ENCODE data around the gene BUD31.

The BUD31 gene

DNA sequence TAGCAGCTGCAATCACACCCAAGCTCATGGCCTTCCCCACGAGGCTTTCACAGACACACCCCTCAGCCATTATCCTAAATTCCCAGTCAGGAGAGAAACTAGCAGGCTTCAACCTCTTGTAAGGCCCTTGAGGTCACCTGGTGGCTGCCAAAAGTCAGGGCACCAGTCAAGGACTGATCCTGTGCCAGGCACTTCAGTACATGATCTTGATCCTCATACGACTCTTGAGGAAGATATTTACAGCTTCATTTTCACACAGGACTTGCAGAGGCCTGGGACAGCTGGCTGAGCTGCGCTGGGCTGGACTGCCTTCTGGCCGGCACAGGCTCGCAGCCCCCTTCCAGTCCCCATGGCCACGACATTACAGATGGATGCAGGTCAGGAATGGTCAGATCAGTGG is 9.2 kb upstream of the BUD31 start:
- DNase-seq = no peak

DNA sequence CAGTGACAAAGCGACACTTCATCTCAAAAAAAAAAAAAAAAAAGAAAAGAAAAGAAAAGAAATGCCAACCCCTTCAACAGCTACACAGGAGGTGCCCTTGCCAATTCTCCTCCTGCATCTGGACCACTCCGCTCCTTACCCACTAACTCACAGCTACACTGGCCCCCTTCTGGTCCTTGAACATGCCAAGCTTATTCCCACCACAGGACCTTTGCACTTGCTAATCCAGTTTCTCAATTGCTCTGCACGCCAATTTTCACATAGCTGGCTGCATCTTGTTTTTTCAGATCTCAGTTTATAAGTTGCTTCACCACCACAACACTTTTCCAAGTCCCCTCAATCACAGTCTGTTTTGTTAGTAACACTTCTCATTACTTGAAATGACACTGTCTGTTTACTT is 5.9 kb upstream of the BUD31 start:
- DNase-seq = no peak

DNA sequence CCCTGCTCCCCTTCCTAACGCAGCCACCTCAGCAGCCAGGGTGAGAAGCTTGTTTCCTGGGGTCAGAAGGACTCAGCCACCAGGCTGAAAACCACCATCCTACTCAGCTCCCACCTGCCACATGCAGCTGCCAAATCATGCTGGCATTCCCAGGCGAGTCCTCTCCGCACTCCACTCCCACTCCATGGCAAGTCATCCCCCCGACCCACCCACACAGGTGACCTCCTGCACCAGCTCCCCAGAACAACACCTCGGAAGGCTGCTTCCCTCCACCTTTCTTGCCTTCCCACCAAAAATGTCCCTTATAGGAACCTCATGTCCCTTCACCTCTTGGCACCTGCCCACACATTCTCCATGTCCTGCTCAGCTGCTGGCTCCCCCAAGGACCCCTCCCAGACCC is 5.0 kb upstream of the BUD31 start:
- no peak for DNase-seq

DNA sequence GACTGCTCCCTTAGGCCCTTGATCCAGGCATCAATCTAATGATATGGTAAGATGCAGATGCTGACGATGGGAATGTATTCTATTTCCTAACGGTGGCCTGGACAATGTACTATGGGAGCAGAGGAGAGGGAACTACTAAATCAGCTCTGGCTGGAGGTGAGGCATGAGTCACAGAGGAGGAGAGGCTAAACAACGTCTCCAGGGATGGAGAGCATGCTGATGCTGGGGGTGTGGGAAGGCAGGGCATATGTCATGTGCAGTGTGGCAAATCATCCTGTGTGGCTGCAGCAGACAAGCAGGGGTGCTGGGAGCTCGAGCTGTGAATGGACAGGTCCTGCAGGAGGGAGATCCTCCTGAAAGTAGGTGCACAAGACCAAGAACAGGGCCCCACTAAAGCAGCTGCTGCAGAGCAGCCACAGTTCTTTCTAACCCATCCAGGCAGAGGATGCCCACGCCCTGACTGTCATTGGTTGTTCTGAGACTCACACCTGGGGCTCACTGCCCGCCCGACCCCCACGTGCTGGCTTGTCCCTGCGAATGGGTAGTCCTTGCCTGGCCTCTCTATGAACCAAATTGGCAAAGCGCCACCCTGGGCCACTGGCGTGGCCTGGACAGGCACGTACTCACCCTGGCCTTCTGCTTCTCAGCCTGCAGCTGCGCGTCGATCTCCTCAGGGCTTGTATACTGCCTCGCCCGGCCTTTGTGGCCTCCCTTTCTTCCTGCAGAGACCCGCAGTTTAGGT is 4.4 kb upstream of the BUD31 start:
- no peak for DNase-seq

DNA sequence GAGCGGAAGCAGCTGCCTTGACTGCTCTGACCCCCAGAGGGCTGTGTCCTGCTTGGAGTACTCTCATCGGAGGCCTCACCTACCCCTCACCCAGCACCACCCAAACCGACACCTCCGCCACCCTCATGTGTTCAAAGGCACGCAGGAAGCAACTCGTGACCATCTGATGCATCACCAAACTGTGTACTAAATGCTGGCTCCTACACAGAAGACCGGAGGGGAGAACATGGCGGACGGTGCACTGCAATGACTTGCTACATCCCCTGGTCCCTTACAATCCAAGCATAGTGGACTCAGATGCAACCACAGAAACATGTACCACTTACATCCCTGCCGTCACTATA is 3.8 kb upstream of the BUD31 start:
- no peak for DNase-seq

DNA sequence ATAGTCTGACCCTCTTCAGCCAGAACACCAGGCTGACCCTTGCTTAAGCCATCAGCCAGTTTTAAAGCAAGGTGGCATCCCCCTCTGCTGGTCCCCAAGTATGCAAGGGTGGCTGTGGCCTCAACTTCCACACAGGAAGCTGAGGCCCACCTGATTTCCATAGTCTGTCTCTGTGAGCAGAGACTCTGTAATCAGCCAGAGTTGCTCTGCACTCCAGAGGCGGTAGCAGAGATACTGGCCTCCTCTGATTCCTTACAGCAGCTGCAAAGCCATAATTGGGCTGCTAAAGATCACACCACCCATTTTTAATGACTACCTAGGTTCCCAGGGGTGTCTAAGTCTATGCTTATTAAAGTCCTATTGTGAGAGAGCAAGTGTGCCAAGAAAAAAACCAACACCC is 2.2 kb upstream of the BUD31 start:
- DNase-seq = peak in 2 of 3 experiments; percentile 23 to 52

DNA sequence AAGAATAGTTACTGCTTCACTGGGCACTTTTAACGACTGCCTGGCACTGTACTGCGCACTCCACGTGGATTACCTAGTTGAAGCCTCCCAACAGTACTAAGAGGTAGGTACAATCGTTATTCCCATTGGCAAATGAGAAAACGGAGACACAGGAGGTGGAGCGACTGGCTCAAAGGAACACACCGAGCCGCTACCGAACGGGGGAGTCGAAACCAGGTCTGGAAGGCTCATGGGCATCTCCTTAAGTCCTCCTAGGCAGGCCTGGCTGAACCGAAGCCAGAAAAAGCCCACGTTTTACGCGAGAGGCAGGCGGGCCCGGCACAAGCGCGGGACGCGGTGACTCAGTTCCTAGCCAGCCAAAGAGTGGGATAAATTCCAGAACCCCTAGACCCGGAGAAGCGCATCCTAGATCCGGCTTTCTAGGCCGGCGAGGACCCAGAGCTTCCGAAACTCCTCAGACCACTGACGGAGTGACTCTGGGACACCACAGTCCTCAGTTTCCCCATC is 844 bp upstream of the BUD31 start:
- DNase-seq = peak in 2 of 3 experiments; percentile 37 to 65

DNA sequence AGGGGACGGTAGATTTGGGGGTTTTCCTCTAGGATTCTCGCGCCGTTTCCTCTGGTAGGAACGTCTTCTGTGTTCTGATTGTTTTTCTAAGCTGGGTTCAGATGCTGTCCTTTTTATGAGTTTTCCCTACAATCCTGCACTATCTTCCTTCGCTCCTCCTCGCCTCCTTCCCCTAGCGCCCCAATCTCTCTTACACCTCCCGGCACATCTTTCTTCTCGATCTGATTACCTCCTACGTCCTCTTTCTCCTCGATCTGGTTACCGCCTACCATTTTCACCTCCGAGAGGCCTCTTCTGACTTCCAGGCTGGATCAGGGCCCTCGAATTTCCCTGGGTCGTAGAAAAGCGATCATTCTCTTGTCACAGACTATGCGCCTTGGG is 413 bp downstream of the BUD31 start:
- DNase-seq = peak in 1 of 3 experiments; percentile 43

DNA sequence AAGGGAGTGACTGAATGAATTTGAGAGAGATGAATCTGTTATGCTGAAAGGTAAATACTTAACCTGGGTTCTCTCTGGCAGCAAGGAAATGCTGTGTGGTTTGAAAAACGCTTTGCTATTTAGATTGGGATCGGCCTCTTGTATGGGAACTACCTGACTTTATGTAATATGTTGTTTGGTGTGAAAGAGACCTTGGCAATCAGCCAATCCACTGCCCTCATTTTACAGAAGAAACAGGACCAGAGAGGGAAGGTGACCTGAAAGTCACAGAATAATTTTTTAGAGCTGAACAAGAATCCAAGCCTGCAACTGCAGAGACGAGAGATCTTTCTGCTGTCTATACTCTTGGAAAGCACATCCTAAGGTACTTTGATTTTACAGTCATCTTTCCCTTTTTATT is 1.0 kb downstream of the BUD31 start:
- DNase-seq = peak in 1 of 3 experiments; percentile 35

DNA sequence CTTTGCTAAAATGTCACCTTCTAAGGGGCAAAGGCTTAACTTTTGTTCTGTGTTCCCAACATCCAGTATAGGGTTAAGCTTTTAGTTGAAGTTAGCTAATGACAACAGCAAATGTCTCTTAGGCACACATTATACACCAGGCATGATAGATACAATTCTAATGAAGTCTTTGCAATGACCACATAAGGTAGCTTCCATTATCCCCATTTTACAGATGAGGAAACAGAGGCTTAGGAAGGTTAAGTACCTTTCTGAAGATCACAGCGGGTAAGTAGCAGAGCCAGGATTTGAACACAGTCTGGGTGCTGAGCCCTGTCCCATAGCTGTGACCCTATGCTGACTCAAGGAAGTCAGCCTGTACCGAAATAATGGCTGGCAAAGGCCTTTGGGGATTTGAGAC is 1.9 kb downstream of the BUD31 start:
- no peak for DNase-seq

DNA sequence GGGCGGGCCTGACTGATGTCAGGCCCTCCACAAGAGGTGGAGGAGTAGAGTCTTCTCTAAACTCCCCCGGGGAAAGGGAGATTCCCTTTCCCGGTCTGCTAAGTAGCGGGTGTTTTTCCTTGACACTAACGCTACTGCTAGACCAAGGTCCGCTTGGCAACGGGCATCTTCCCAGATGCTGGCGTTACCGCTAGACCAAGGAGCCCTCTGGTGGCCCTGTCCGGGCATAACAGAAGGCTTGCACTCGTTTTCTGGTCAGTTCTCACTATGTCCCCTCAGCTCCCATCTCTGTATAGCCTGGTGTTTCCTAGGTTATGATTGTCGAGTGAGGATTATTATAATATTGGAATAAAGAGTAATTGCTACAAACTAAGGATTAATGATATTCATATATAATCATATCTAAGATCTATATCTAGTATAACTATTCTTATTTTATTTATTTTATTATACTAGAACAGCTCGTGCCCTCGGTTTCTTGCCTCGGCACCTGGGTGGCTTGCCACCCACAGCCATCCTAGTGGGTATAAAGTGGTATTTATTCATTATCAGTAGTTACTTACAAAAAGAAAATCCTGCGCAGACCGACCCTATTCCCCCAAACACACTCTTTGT is 6.9 kb downstream of the BUD31 start:
- DNase-seq = peak; percentile 10 to 31 (median 27)

DNA sequence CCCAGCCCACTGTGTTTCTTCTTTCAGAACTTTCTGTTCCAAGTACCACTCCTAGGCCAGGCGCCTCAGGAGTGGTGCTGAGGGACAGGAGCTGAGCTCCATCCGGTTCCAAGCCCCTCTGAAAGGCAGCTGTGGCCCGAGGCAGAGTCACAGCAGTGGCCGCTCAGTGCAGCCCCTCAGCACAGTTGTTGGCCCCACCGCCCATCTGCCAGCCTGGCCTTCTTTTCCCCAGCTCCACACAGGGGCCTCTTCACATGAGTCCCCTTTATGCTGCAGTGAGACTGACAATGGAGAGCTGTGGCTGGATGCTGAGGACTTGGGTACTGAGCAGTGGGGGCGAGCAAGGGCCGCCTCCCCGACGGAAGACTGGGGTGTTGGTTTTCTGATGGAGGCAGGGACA is 9.5 kb downstream of the BUD31 start:
- DNase-seq = no peak

DNA sequence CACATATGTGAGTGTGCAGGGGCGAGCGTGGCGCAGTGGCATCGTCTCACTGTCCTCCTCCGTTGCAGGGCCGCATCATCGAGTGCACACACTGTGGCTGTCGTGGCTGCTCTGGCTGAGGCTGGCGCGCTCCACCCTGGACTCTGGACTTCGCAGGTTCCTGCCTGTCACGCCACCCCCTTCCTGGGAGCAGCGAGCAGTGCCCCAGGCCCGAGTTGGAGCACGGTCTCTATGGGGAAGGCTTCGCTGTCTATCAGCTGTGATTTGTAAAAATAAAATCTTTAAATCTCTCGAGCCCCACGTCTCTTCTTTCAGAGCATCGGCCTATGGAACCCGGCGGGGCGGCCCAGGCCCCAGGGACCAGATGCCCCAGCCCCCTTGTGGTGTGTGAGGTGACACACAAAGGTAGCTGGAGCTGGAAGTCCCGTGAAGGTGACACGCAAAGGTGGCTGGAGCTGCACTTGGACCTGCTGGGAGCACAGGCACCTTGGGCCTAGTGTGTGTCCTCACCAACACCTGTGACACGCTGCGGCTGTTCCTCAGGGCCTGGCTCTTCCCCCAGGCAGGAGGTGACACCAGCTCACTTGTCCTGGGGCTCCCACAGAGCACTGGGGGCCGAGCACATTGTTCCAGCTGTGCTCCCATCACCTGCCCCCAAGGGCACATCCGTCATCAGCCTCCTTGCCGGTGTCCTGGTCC is 10.7 kb downstream of the BUD31 start:
- no peak for DNase-seq

DNA sequence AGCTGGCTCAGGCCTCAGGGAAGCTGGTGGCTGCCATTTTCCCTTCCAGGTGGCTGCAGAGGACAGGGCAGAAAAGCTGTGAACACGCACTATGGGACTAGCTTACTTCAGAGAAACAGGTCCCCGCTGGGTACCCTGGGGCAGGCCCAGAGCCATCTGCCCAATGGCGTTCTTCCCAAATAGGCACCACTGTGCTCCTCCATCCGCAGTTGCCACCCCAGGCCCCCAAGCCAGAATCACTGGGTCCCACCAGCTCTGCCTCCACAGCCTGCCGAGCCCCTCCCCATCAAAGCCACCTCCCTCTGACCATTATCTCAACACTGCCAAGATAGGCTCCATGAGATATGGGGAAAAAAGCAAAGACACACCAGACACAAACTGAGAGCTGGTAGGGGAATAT is 11.4 kb downstream of the BUD31 start:
- no peak for DNase-seq

DNA sequence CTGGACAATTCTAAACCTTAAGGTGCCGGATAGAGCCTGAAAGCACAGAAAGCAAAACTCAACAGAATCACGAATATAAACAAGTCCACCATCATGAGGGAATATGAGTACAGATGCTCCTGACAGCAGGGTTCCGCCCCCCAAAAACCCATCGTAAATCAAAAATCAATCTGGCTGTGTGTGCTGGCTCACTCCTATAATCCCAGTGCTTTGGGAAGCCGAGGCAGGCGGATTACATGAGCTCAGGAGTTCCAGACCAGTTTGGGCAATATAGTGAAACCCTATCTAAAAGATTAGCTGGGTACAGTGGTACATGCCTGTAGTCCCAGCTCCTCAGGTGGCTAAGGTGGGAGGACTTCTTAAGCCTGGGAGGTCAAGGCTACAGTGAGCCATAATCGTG is 12.2 kb downstream of the BUD31 start:
- DNase-seq = no peak

DNA sequence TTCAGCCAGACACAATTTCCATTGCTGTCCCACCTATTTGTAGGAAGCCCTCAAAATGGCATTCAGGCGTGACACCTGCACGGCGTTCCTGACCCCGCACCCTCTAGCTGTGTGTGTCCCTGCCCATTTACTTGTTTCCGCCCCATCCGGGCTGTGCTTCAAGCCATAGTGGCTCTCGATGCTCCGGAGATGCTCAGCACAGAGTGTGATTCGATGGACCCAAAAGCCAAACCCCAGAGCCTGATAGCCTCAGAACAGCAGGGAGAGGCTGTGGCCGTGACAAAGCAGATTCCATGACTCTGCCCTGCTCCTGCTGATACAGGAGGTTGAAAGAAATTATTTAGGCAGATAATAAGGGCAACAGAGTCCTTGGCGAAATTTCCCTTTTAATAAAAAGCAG is 13.4 kb downstream of the BUD31 start:
- DNase-seq = peak; percentile 28 to 94 (median 63)

DNA sequence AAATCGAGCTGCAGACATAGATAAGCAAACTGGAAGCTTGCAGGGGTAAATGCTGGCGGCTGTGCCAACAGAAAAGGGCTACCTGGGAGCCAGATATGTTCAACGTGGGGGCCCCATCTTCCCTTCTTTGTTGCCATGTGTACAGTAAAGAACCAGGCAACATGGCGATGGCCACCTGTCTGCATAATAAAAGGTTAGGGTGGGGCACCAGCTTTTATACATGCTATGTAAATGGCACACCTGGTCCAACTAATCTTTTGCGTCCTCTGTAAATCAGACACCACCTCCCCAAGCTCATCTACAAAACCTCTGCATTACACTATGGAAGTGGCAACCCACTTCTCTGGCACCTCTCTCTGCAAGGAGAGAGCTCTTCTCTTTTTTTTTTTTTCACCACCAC is 13.9 kb downstream of the BUD31 start:
- DNase-seq = peak; percentile 30 to 88 (median 60)

DNA sequence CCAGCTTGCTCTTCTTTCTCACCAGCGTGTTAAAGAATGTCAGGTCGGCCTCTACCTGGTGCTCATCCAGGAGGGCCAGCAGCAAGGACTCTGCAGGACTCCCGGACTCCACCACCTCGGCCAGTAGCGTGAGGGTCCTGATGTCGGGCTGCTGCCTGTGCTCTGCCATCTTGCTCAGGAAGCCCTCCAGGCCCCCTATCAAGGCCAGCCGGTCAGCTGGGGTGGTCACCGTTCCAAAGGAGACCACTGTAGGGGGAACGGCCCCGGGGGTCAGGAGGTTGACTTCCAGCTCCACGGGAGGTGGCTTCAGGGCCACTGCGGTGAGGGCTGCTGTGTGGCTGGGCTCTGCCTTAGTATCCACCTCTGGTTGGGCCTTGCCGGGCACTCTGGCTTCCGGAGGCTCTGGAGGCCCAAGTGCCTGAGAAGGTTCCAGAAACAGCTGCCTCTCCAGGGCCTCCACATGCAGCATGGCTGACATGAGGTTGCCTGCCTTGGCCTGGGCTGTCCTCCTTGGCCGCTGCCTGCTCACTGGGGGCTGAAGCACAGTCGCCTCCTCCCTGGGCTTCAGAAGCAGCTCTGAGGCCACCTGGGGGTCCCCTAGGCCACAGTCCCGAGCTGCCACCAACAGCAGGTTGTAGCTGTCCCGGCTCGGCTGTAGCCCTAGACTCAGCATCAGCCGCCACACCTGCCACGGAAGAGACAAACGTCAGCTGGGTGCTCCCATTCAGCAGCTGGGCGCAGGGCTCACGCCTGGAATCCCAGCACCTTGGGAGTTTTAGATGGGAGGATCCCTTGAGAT is 16.4 kb downstream of the BUD31 start:
- DNase-seq = no peak

DNA sequence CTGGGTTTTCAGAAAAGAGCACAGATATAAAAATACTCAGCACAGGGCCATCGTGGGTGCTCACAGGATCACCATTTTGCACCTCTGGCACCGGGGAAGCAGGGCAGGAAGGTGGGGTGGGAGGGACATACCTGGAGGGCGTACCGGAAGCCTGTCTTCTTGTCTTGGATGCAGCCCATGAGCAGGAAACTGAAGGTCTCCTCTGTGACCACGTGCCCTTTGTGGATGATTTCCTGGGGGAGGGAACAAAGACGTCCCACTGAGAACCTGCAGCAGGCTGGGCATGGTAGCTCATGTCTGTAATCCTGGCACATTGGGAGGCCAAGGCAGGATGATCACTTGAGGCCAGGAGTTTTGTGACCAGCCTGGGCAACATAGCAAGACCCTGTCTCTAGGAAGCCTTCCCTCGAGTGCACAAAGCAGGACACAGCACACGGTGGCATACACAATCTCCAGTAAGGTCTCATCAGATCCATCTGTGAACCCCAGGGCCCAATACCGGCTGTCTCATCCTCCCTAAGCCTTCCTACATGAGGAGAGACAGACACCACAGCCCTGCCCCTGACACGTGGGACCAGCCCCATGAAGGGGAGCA is 20.3 kb downstream of the BUD31 start:
- DNase-seq = no peak

DNA sequence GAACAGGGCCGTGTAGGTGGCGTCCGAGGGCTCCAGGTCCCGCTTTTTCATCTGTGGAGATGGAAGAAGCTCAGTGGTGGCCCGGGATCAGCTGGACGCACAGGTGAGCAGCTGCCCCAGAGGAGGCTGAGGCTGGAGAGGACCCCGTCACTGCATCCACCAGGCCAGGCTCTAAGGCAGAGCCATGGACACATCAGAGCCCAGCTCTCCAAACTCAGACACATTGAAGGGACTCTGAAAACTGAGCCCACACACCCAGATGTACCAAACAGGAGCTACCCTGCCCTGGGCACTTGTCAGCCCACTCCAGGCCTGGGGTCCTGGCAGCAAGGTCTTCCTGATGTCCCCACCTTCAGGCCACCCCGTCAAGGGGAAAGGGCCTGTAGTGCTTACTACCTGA is 21.0 kb downstream of the BUD31 start:
- no peak for DNase-seq

DNA sequence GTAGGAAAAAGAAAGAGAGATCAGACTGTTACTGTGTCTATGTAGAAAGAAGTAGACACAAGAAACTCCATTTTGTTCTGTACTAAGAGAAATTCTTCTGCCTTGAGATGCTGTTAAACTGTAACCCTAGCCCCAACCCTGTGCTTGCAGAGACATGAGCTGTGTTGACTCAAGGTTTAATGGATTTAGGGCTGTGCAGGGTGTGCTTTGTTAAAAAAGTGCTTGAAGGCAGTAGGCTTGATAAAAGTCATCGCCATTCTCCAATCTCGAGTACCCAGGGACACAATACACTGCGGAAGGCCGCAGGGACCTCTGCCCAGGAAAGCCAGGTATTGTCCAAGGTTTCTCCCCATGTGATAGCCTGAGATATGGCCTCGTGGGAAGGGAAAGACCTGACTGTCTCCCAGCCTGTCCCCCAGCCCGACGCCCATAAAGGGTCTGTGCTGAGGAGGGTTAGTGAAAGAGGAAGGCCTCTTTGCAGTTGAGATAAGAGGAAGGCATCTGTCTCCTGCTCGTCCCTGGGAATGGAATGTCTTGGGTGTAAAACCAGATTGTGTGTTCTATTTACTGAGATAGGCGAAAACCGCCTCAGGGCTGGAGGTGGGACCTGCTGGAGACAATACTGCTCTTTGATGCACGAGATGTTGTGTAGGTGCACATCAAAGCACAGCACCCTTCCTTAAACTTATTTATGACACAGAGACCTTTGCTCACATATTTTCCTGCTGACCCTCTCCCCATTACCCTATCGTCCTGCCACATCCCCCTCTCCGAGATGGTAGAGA is 23.2 kb downstream of the BUD31 start:
- peak in 1 of 3 experiments; percentile 9 for DNase-seq

DNA sequence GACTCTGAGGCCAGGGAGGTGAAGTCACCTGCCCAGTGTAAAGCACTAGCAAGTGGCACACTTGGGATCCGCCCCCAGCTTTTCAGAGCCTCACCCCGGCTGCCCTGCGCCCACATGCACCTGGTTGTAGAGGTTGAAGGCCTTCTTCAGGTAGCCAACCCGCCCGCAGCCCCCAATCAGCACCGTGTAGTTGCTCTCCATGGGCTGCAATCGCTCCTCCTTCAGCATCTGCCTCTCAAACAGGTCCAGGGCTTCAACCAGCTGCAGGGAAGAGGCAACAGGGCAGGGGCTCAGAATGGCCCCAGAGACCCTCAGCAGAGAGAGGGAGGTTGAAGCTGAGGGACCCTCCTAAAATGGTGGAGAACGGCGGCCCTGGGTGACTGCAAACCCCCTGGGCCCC is 24.4 kb downstream of the BUD31 start:
- no peak for DNase-seq

All from NCI-H1417 (cell line).